ENCODE data around the gene MAML1. TPM values are rescaled to one million over a fixed set of nuclear protein-coding genes. Genes with fewer than 3 reads are reported as not detected.

The MAML1 gene
- total RNA-seq, 1 experiment from 2014 or later, result 18.1 TPM

- DNase-seq (ENCODE audit: low spot score), result no peak
Measured at GRCh38 chr5:179794171-179794570, 61.5 kb downstream of the MAML1 start.

GRCh38 chr5:179794575-179794974 is 62.0 kb downstream of the MAML1 start:
- DNase-seq (ENCODE audit: low spot score), result no peak

- no peak for DNase-seq (ENCODE audit: low spot score)
Measured at GRCh38 chr5:179795049-179795862, 62.6 kb downstream of the MAML1 start.

GRCh38 chr5:179795863-179796833 is 63.5 kb downstream of the MAML1 start:
- DNase-seq (ENCODE audit: low spot score), result peak; percentile 50

GRCh38 chr5:179796877-179797608 is 64.4 kb downstream of the MAML1 start:
- DNase-seq (ENCODE audit: low spot score), result no peak

- DNase-seq (ENCODE audit: low spot score), result no peak
Measured at GRCh38 chr5:179797741-179798140, 65.1 kb downstream of the MAML1 start.

- DNase-seq (ENCODE audit: low spot score), result no peak
Measured at GRCh38 chr5:179798144-179798770, 65.6 kb downstream of the MAML1 start.

GRCh38 chr5:179798771-179799643 is 66.4 kb downstream of the MAML1 start:
- no peak for DNase-seq (ENCODE audit: low spot score)

- no peak for DNase-seq (ENCODE audit: low spot score)
Measured at GRCh38 chr5:179799644-179799973, 67.0 kb downstream of the MAML1 start.

- DNase-seq (ENCODE audit: low spot score), result no peak
Measured at GRCh38 chr5:179800071-179800695, 67.6 kb downstream of the MAML1 start.

- DNase-seq (ENCODE audit: low spot score), result no peak
Measured at GRCh38 chr5:179800696-179801201, 68.1 kb downstream of the MAML1 start.

- no peak for DNase-seq (ENCODE audit: low spot score)
Measured at GRCh38 chr5:179801304-179802206, 68.9 kb downstream of the MAML1 start.

GRCh38 chr5:179802207-179802883 is 69.7 kb downstream of the MAML1 start:
- DNase-seq (ENCODE audit: low spot score), result peak; percentile 62

GRCh38 chr5:179802950-179803562 is 70.4 kb downstream of the MAML1 start:
- no peak for DNase-seq (ENCODE audit: low spot score)

GRCh38 chr5:179803651-179804554 is 71.3 kb downstream of the MAML1 start:
- peak; percentile 61 for DNase-seq (ENCODE audit: low spot score)

GRCh38 chr5:179804555-179804947 is 71.9 kb downstream of the MAML1 start:
- no peak for DNase-seq (ENCODE audit: low spot score)

- no peak for DNase-seq (ENCODE audit: low spot score)
Measured at GRCh38 chr5:179805070-179805528, 72.5 kb downstream of the MAML1 start.

All from A172 (cell line).